ENCODE results near the gene TNRC18. TPM values are rescaled to one million over a fixed set of nuclear protein-coding genes. Genes with fewer than 3 reads are reported as not detected.

Gene TNRC18
- polyA plus RNA-seq, 1 of the 3 experiments (the other 2 are of a cell fraction), result 34.4 TPM

- no peaks in the 10 kb centered on the region for H3K9me3 ChIP-seq
- CTCF ChIA-PET, result interaction anchor here (1.1 to 1.8 kb wide), 4 partner anchors 63 to 191 kb away, joined by 3 to 9 read pairs (median 6); no protein-coding TSS in a partner anchor
- H4K20me1 ChIP-seq (ENCODE audit: insufficient read depth), result peaks cover 29% of the 10 kb centered on the region; the same call in 1 of the 2 replicates
- POLR2A ChIA-PET, result no interaction called here
- H3K79me2 ChIP-seq (ENCODE audit: insufficient read depth), result peaks cover 77% of the 10 kb centered on the region
- peaks cover 4 to 10% of the 10 kb centered on the region in 2 experiments for H3K36me3 ChIP-seq (replicated peaks in 1 of 2; ENCODE audit: control insufficient read depth in 1 of 2, insufficient read depth in 2 of 2, low read length in 1 of 2)
- H3K9me2 ChIP-seq, result no peaks in the 10 kb centered on the region
- H3K4me3 ChIP-seq (ENCODE audit: low read depth in 2 of 2, low read length in 1 of 2), result no peak overlapping the region
- H2AFZ ChIP-seq (ENCODE audit: low read depth), result no peak overlapping the region
- no peak for DNase-seq
- TF ChIP-seq ELF1 (IDR thresholded peaks at IDR 0.05) (no peak), IRF3 (IDR thresholded peaks at IDR 0.05; ENCODE audit: low read depth, low read length) (no peak), NFIC (IDR thresholded peaks at IDR 0.05; ENCODE audit: borderline replicate concordance) (no peak), MAX (IDR thresholded peaks at IDR 0.05; ENCODE audit: low read depth) (no peak), ZBTB33 (IDR thresholded peaks at IDR 0.05; ENCODE audit: borderline replicate concordance, low read depth) (no peak), FOXJ3 (CRISPR knock-in tag; IDR thresholded peaks at IDR 0.05) (no peak), EZH2phosphoT487 (IDR thresholded peaks at IDR 0.05; ENCODE audit: borderline replicate concordance, low read depth) (no peak), FOXM1 (IDR thresholded peaks at IDR 0.05; ENCODE audit: low read depth) (no peak), TEAD4 (IDR thresholded peaks at IDR 0.05; ENCODE audit: borderline replicate concordance, insufficient read depth) (no peak), TAF1 (IDR thresholded peaks at IDR 0.05; ENCODE audit: borderline replicate concordance, low read depth, low read length) (no peak), RFX5 (IDR thresholded peaks at IDR 0.05; ENCODE audit: low read length) (no peak)
- peaks cover 9 to 22% of the 10 kb centered on the region in 2 experiments; a peak in 3 of 4 replicates for H3K4me1 ChIP-seq (ENCODE audit: control insufficient read depth in 1 of 2, insufficient read depth in 2 of 2, low read depth in 1 of 2, low read length in 1 of 2)
- no peak overlapping the region for H3K4me2 ChIP-seq
- WGBS (ENCODE audit: low lambda C conversion rate), result 88% methylated on average over 4 of the region's 4 CpGs
- H3F3A ChIP-seq (replicated peaks; ENCODE audit: insufficient read depth), result peaks cover 12% of the 10 kb centered on the region
- H3K9ac ChIP-seq, result no peak overlapping the region
- H3K27me3 ChIP-seq (ENCODE audit: insufficient read depth), result no peaks in the 10 kb centered on the region
- H3K27ac ChIP-seq (ENCODE audit: low read depth in 2 of 2, low read length in 1 of 2), result no peak overlapping the region
Observed at GRCh38 chr7:5431560-5432015, 8.0 kb upstream of the TNRC18 start.

- Histone ChIP-seq H3K9me2 (no peaks in the 10 kb centered on the region), H3K27me3 (ENCODE audit: insufficient read depth) (no peaks in the 10 kb centered on the region), H3K27ac (ENCODE audit: low read depth in 2 of 2, low read length in 1 of 2) (no peak overlapping the region), H3K36me3 (replicated peaks in 1 of 2; ENCODE audit: control insufficient read depth in 1 of 2, insufficient read depth in 2 of 2, low read length in 1 of 2) (peaks cover 4 to 10% of the 10 kb centered on the region in 2 experiments), H2AFZ (ENCODE audit: low read depth) (no peak overlapping the region), H3K4me3 (ENCODE audit: low read depth in 2 of 2, low read length in 1 of 2) (no peak overlapping the region), H3F3A (replicated peaks; ENCODE audit: insufficient read depth) (peaks cover 20% of the 10 kb centered on the region), H3K9ac (no peak overlapping the region), H3K9me3 (no peaks in the 10 kb centered on the region), H3K4me1 (ENCODE audit: control insufficient read depth in 1 of 2, insufficient read depth in 2 of 2, low read depth in 1 of 2, low read length in 1 of 2) (peaks cover 9 to 22% of the 10 kb centered on the region in 2 experiments; a peak in 3 of 4 replicates), H3K4me2 (peak overlapping the region; percentile 100; the same call in 1 of the 2 replicates), H4K20me1 (ENCODE audit: insufficient read depth) (peaks cover 24% of the 10 kb centered on the region; the same call in 1 of the 2 replicates), H3K79me2 (ENCODE audit: insufficient read depth) (peaks cover 85% of the 10 kb centered on the region)
- WGBS (ENCODE audit: low lambda C conversion rate), result 91% methylated on average over 5 of the region's 5 CpGs
- no peak for DNase-seq
- TF ChIP-seq MEF2A (IDR thresholded peaks at IDR 0.05; ENCODE audit: borderline replicate concordance, low read depth), result no peak
- TF ChIP-seq NRF1 (IDR thresholded peaks at IDR 0.05; ENCODE audit: low read depth, low read length), result no peak
- TF ChIP-seq JUND (IDR thresholded peaks at IDR 0.05), result no peak
- POLR2A ChIA-PET, result interaction anchor here (0.6 kb wide), 1 partner anchor 190 kb away, joined by 3 read pairs; no protein-coding TSS in a partner anchor
- CTCF ChIA-PET, result interaction anchor here (0.6 to 1.7 kb wide), 3 partner anchors 39 to 203 kb away, joined by 3 to 9 read pairs (median 3); no protein-coding TSS in a partner anchor
Observed at GRCh38 chr7:5430612-5430947, 6.9 kb upstream of the TNRC18 start.

Measured in SK-N-SH (cell line).